H1 (cell line): ENCODE data around the gene NRXN3. TPM values are rescaled to one million over a fixed set of nuclear protein-coding genes. Genes with fewer than 3 reads are reported as not detected.

Experiments
- CTCF ChIA-PET: fragments of 300-600 bp; sonication (Branson Sonifier 250); formaldehyde crosslinking; loops from one replicate; lab custom pipeline; 2021; ENCODE audit not compliant: partially characterized antibody; lab: Charles Lee
- POLR2A ChIA-PET: fragments of 300-600 bp; sonication (Branson Sonifier 250); formaldehyde crosslinking; loops from one replicate; lab custom pipeline; 2021; ENCODE audit warnings: inconsistent platforms; ENCODE audit not compliant: partially characterized antibody; lab: Charles Lee
- DNase-seq, 2 experiments: peaks; one replicate each; pipeline versions ENCODE4 v3.0.0 to v3.0.0-alpha.2; 2010 to 2022; ENCODE audit warnings: low spot score in 2 of 2, low read depth in 1 of 2, mixed read lengths in 1 of 2
- FAIRE-seq: peaks from 2 replicates; lab custom pipeline; 2011; peaks lifted over from hg19 to GRCh38; lab: Jason Lieb, UNC
- H2AFZ ChIP-seq: 2 replicates; pipeline ENCODE4 v1.8.1; 2012; ENCODE audit warnings: low read length, inconsistent platforms
- H2AK5ac ChIP-seq: 2 replicates; pipeline ENCODE4 v1.6.1; 2013; ENCODE audit warnings: low read depth, low read length
- H2BK120ac ChIP-seq: replicated peaks from 2 replicates; pipeline ENCODE3; 2013; ENCODE audit warnings: low read depth, low read length, inconsistent platforms
- H2BK12ac ChIP-seq: 2 replicates; pipeline ENCODE4 v1.6.1; 2013; ENCODE audit warnings: low read depth, low read length
- H2BK15ac ChIP-seq: 2 replicates; pipeline ENCODE4 v1.6.1; 2013; ENCODE audit warnings: low read length
- H2BK20ac ChIP-seq: 2 replicates; pipeline ENCODE4 v1.6.1; 2013; ENCODE audit warnings: low read length
- H2BK5ac ChIP-seq: 2 replicates; pipeline ENCODE4 v1.6.1; 2013; ENCODE audit warnings: low read depth, low read length
- H3K14ac ChIP-seq: 2 replicates; pipeline ENCODE4 v1.6.1; 2013; ENCODE audit warnings: inconsistent platforms; ENCODE audit not compliant: insufficient read length
- H3K18ac ChIP-seq: 2 replicates; pipeline ENCODE4 v1.6.1; 2013; ENCODE audit warnings: low read length; ENCODE audit errors: extremely low read depth
- H3K23ac ChIP-seq: 2 replicates; pipeline ENCODE4 v1.6.1; 2013; ENCODE audit warnings: inconsistent platforms; ENCODE audit not compliant: insufficient read length
- H3K23me2 ChIP-seq: 2 replicates; pipeline ENCODE4 v1.6.1; 2013; ENCODE audit warnings: low read depth, low read length
- H3K27ac ChIP-seq: 2 replicates; pipeline ENCODE4 v1.6.1; 2011; ENCODE audit warnings: low read depth, low read length, inconsistent platforms
- H3K27me3 ChIP-seq, 4 experiments: replicated peaks in 1 of 4; 1 replicate in 1 of 4; 2 replicates in 3 of 4; pipeline versions ENCODE4 v1.6.1 to v1.8.1; 2011 to 2013; ENCODE audit warnings: low read length in 3 of 4, mild to moderate bottlenecking in 3 of 4, inconsistent platforms in 2 of 4, mixed read lengths in 2 of 4, moderate library complexity in 1 of 4; ENCODE audit not compliant: control insufficient read depth in 3 of 4, insufficient read depth in 3 of 4; ENCODE audit errors: extremely low read depth in 1 of 4
- H3K36me3 ChIP-seq, 4 experiments: 2 replicates each; pipeline versions ENCODE4 v1.6.1 to v1.8.1; 2011 to 2013; ENCODE audit warnings: mild to moderate bottlenecking in 4 of 4, low read length in 3 of 4, moderate library complexity in 2 of 4, control low read depth in 1 of 4, inconsistent platforms in 1 of 4; ENCODE audit not compliant: insufficient read depth in 4 of 4, control insufficient read depth in 2 of 4
- H3K4ac ChIP-seq: replicated peaks from 2 replicates; pipeline ENCODE3; 2013; ENCODE audit warnings: low read length, low read depth, mixed read lengths, inconsistent platforms; ENCODE audit not compliant: insufficient read length
- H3K4me1 ChIP-seq, 4 experiments: replicated peaks in 1 of 4; 1 replicate in 1 of 4; 2 replicates in 3 of 4; pipeline versions ENCODE4 v1.6.1 to v1.8.1; 2011 to 2013; ENCODE audit warnings: low read length in 3 of 4, inconsistent platforms in 2 of 4, mixed read lengths in 1 of 4; ENCODE audit not compliant: insufficient read depth in 4 of 4, control insufficient read depth in 3 of 4
- H3K4me2 ChIP-seq, 2 experiments: 2 replicates each; pipeline versions ENCODE4 v1.6.1 to v1.8.1; 2011 to 2013; ENCODE audit warnings: low read depth in 2 of 2, low read length in 2 of 2, control low read depth in 1 of 2, inconsistent platforms in 1 of 2, mild to moderate bottlenecking in 1 of 2; ENCODE audit not compliant: insufficient read depth in 1 of 2
- H3K4me3 ChIP-seq, 4 experiments: fragments of 200-600, 300-600 bp in 1 of 4; sonication (generic), shearing (Covaris generic), sonication (Bioruptor Twin) in 1 of 4; 2 replicates each; pipeline versions ENCODE4 v1.5.1 to v1.8.1; 2011 to 2016; ENCODE audit warnings: low read length in 4 of 4, low read depth in 3 of 4, control low read depth in 2 of 4, inconsistent platforms in 2 of 4, mild to moderate bottlenecking in 2 of 4, mixed read lengths in 1 of 4, moderate library complexity in 1 of 4; ENCODE audit not compliant: insufficient read depth in 2 of 4; ENCODE audit errors: extremely low read depth in 1 of 4
- H3K56ac ChIP-seq: replicated peaks from 2 replicates; pipeline ENCODE3; 2013; ENCODE audit warnings: low read depth, mild to moderate bottlenecking, mixed read lengths, low read length, inconsistent platforms; ENCODE audit not compliant: insufficient read length
- H3K79me1 ChIP-seq: 2 replicates; pipeline ENCODE4 v1.6.1; 2013; ENCODE audit warnings: low read depth, low read length, control low read depth
- H3K79me2 ChIP-seq, 2 experiments: 2 replicates each; pipeline versions ENCODE4 v1.6.1 to v1.8.1; 2012 to 2013; ENCODE audit warnings: low read length in 2 of 2, mild to moderate bottlenecking in 2 of 2, inconsistent platforms in 1 of 2; ENCODE audit not compliant: insufficient read depth in 2 of 2, control insufficient read depth in 1 of 2
- H3K9ac ChIP-seq, 4 experiments: replicated peaks in 1 of 4; 1 replicate in 1 of 4; 2 replicates in 3 of 4; pipeline versions ENCODE4 v1.6.1 to v1.8.1; 2011 to 2013; ENCODE audit warnings: low read depth in 3 of 4, low read length in 3 of 4, control low read depth in 2 of 4, mild to moderate bottlenecking in 2 of 4, moderate library complexity in 2 of 4, inconsistent platforms in 1 of 4; ENCODE audit errors: extremely low read depth in 1 of 4
- H3K9me3 ChIP-seq, 2 experiments: 2 replicates each; pipeline versions ENCODE4 v1.6.1 to v1.8.1; 2012 to 2013; ENCODE audit warnings: mild to moderate bottlenecking in 2 of 2, moderate library complexity in 2 of 2, control low read depth in 1 of 2, inconsistent platforms in 1 of 2, low read depth in 1 of 2, low read length in 1 of 2, mixed read lengths in 1 of 2; ENCODE audit not compliant: insufficient read depth in 2 of 2
- H4K20me1 ChIP-seq, 2 experiments: replicated peaks in 1 of 2; 2 replicates each; pipeline versions ENCODE3 to v1.8.1; 2011 to 2013; ENCODE audit warnings: inconsistent platforms in 2 of 2, low read length in 2 of 2, mild to moderate bottlenecking in 1 of 2; ENCODE audit not compliant: insufficient read depth in 2 of 2, control insufficient read depth in 1 of 2
- H4K5ac ChIP-seq: 2 replicates; pipeline ENCODE4 v1.6.1; 2013; ENCODE audit warnings: low read length, low read depth, mixed read lengths, inconsistent platforms; ENCODE audit not compliant: insufficient read length
- H4K8ac ChIP-seq: 2 replicates; pipeline ENCODE4 v1.8.0; 2013; ENCODE audit warnings: mild to moderate bottlenecking, moderate library complexity, low read length, inconsistent platforms; ENCODE audit not compliant: insufficient read depth; ENCODE audit errors: extremely low read depth
- H4K91ac ChIP-seq: replicated peaks from 2 replicates; pipeline ENCODE3; 2013; ENCODE audit warnings: low read length, mixed read lengths, inconsistent platforms; ENCODE audit not compliant: insufficient read length
- ASH2L ChIP-seq: fragments of 200-600, 300-600 bp; sonication (generic); IDR thresholded peaks from one replicate; pipeline ENCODE4 v1.7.1; 2017; ENCODE audit warnings: low read length
- BRCA1 ChIP-seq: IDR thresholded peaks from 2 replicates; pipeline ENCODE4 v1.6.1; 2012; ENCODE audit warnings: low read depth, low read length, improper control_type of control experiment
- CBX8 ChIP-seq: fragments of 300-800, 300-1000 bp; sonication (generic); IDR thresholded peaks from 2 replicates; pipeline ENCODE4 v1.7.1; 2016; ENCODE audit warnings: low read depth, low read length, borderline replicate concordance
- E2F6 ChIP-seq: IDR thresholded peaks from 2 replicates; pipeline ENCODE4 v1.6.1; 2012; ENCODE audit warnings: inconsistent platforms
- EP300 ChIP-seq, 2 experiments: IDR thresholded peaks; 1 replicate in 1 of 2; 2 replicates in 1 of 2; pipeline ENCODE4 v1.6.1; 2011 to 2012; ENCODE audit warnings: low read depth in 2 of 2, low read length in 2 of 2, mild to moderate bottlenecking in 2 of 2, borderline replicate concordance in 1 of 2, inconsistent platforms in 1 of 2, moderate library complexity in 1 of 2
- FOSL1 ChIP-seq: IDR thresholded peaks from 2 replicates; pipeline ENCODE4 v1.6.1; 2011; ENCODE audit warnings: mild to moderate bottlenecking, low read depth, low read length, moderate library complexity; ENCODE audit not compliant: insufficient read depth
- GTF2F1 ChIP-seq: IDR thresholded peaks from 2 replicates; pipeline ENCODE4 v1.6.1; 2012; ENCODE audit warnings: low read depth, low read length, improper control_type of control experiment, borderline replicate concordance
- KDM5A ChIP-seq: fragments of 200-600 bp; IDR thresholded peaks from 2 replicates; pipeline ENCODE4 v1.7.1; 2012; ENCODE audit warnings: mild to moderate bottlenecking, low read length, inconsistent platforms, mixed read lengths
- PHF8 ChIP-seq: fragments of 200-600 bp; sonication (generic); conservative IDR thresholded peaks from 2 replicates; pipeline ENCODE4 v1.7.1; 2012; ENCODE audit warnings: low read depth, mild to moderate bottlenecking, inconsistent platforms, low read length, moderate library complexity
- POU5F1 ChIP-seq: IDR thresholded peaks from 2 replicates; pipeline ENCODE4 v1.6.1; 2011; ENCODE audit warnings: low read depth, mild to moderate bottlenecking, low read length, moderate library complexity
- RAD21 ChIP-seq, 2 experiments: IDR thresholded peaks in 1 of 2; conservative IDR thresholded peaks in 1 of 2; 2 replicates each; pipeline ENCODE4 v1.6.1; 2011; ENCODE audit warnings: low read depth in 2 of 2, low read length in 2 of 2, improper control_type of control experiment in 1 of 2, inconsistent platforms in 1 of 2, mild to moderate bottlenecking in 1 of 2, moderate library complexity in 1 of 2
- RNF2 ChIP-seq: fragments of 200-900, 300-1000 bp; sonication (generic); IDR thresholded peaks from 2 replicates; pipeline ENCODE4 v1.7.1; 2016; ENCODE audit warnings: borderline replicate concordance, low read depth, mild to moderate bottlenecking, antibody characterized with exemption, low read length; ENCODE audit not compliant: poor library complexity, severe bottlenecking; ENCODE audit errors: missing control alignments
- SIRT6 ChIP-seq: IDR thresholded peaks from one replicate; pipeline ENCODE4 v1.7.1; 2012; ENCODE audit warnings: low read length, inconsistent platforms
- SRF ChIP-seq: IDR thresholded peaks from 2 replicates; pipeline ENCODE4 v1.6.1; 2011; ENCODE audit warnings: mild to moderate bottlenecking, low read depth, low read length, moderate library complexity
- WGBS, 2 experiments: shearing (Covaris generic) in 1 of 2; methylation state at CpG; one replicate each; pipeline versions ENCODE4 v1.1.6 to v1.1.7; 2013 to 2015; ENCODE audit warnings: low lambda C conversion rate in 2 of 2, mixed read lengths in 2 of 2, inconsistent platforms in 1 of 2, low coverage in 1 of 2, missing lambda C conversion rate in 1 of 2; ENCODE audit not compliant: insufficient replicate concordance in 2 of 2, insufficient coverage in 1 of 2, insufficient read length in 1 of 2; ENCODE audit errors: extremely low coverage in 1 of 2, missing lambda C conversion rate in 1 of 2; 5-methylcytosine and 5-hydroxymethylcytosine counted together
- polyA plus RNA-seq, 7 experiments: library from polyadenylated mRNA; depleted of rRNA in 3 of 7; stranded (reverse) in 5 of 7; unstranded in 2 of 7; fragments of >200 nt in 5 of 7; fragments of 200-250 nt in 2 of 7; gene quantifications; 1 replicate in 5 of 7; 2 replicates in 1 of 7; 4 replicates in 1 of 7; pipeline versions ENCODE4 v1.2.1 to v1.2.3, GENCODE V29; 2011 to 2013; ENCODE audit warnings: missing spikeins in 2 of 7, mixed read lengths in 2 of 7
- total RNA-seq: library from RNA; stranded (reverse); fragmentation: NEBNext Ultra II Directional; extraction: Animal tissue kit (Norgen Biotek cat#: 25700); gene quantifications from 2 replicates; pipeline ENCODE4 v1.2.1, GENCODE V29; 2021

NRXN3 gene
- total and polyA plus RNA-seq, 2 of the 8 experiments (the other 6 are each of a cell fraction or from before 2014, with no cell fraction given) = 2.6 to 4.1 TPM

GRCh38 chr14:79670811-79671210 is 1500.6 kb downstream of the NRXN3 start:
- H3K23ac ChIP-seq = no peak overlapping the region
- no peak overlapping the region for H3K56ac ChIP-seq
- H3K9me3 ChIP-seq = no peaks in the 10 kb centered on the region
- WGBS, 2 experiments = 94% methylated on average over 5 of the region's 5 CpGs; no CpG with 5 or more reads in 1 of the 2 experiments
- H2AFZ ChIP-seq = no peak overlapping the region
- no peak overlapping the region for H3K4me3 ChIP-seq
- H2BK5ac ChIP-seq = no peak overlapping the region
- H3K27ac ChIP-seq = no peak overlapping the region
- no peak overlapping the region for H2BK120ac ChIP-seq
- no peak overlapping the region for H4K5ac ChIP-seq
- H3K9ac ChIP-seq = no peak overlapping the region
- H3K79me1 ChIP-seq = no peaks in the 10 kb centered on the region
- no peak overlapping the region for H2BK12ac ChIP-seq
- no peaks in the 10 kb centered on the region for H3K4me1 ChIP-seq
- ChIA-PET POLR2A (no interaction called here), CTCF (no interaction called here)
- H4K20me1 ChIP-seq = no peaks in the 10 kb centered on the region
- H3K36me3 ChIP-seq = no peaks in the 10 kb centered on the region
- no peak overlapping the region for H2BK20ac ChIP-seq
- H3K4ac ChIP-seq = no peak overlapping the region
- DNase-seq (no peak), FAIRE-seq (no peak)
- no peaks in the 10 kb centered on the region for H3K27me3 ChIP-seq
- H2AK5ac ChIP-seq = no peak overlapping the region
- no peak overlapping the region for H3K18ac ChIP-seq
- no peak overlapping the region for H4K91ac ChIP-seq
- no peaks in the 10 kb centered on the region for H3K23me2 ChIP-seq
- H2BK15ac ChIP-seq = no peak overlapping the region
- H3K4me2 ChIP-seq = no peak overlapping the region
- H4K8ac ChIP-seq = no peak overlapping the region
- H3K14ac ChIP-seq = no peak overlapping the region
- H3K79me2 ChIP-seq = no peaks in the 10 kb centered on the region
- TF ChIP-seq FOSL1 (no peak), ASH2L (no peak), CBX8 (no peak), E2F6 (no peak), SRF (no peak), POU5F1 (no peak), SIRT6 (no peak), PHF8 (no peak), RAD21 (IDR thresholded peaks at IDR 0.05 in 1 of 2, conservative IDR thresholded peaks at IDR 0.05 in 1 of 2; ENCODE audit: low read depth in 2 of 2, low read length in 2 of 2) (no peak), KDM5A (no peak), EP300 (IDR thresholded peaks at IDR 0.05; ENCODE audit: borderline replicate concordance in 1 of 2, low read depth in 2 of 2, low read length in 2 of 2) (no peak), BRCA1 (no peak), GTF2F1 (no peak), RNF2 (no peak)
